ENCODE results near the gene GNA14.

Gene GNA14

GRCh38 chr9:77486968-77487367 lies 161.2 kb downstream of the GNA14 start:
- H3K36me3 ChIP-seq (ENCODE audit: control insufficient read depth, insufficient read depth, low read length), result no peaks in the 10 kb centered on the region
- H3K9me3 ChIP-seq (ENCODE audit: control insufficient read depth, insufficient read depth, low read length), result 0 out of 2 replicates have a peak, but pooled peaks cover 4% of the 10 kb centered on the region
- H3K4me1 ChIP-seq (ENCODE audit: control insufficient read depth, insufficient read depth, low read length), result peaks cover 4% of the 10 kb centered on the region
- H3K4me3 ChIP-seq (ENCODE audit: low read depth, low read length), result no peak overlapping the region
- no peaks in the 10 kb centered on the region for H3K27me3 ChIP-seq (ENCODE audit: control insufficient read depth, insufficient read depth, low read length)
- H3K27ac ChIP-seq (ENCODE audit: low read depth, low read length), result no peak overlapping the region
- H3K9ac ChIP-seq (ENCODE audit: low read depth, low read length), result no peak overlapping the region

- Histone ChIP-seq H3K9me3 (ENCODE audit: control insufficient read depth, insufficient read depth, low read length) (0 out of 2 replicates have a peak, but pooled peaks cover 4% of the 10 kb centered on the region), H3K36me3 (ENCODE audit: control insufficient read depth, insufficient read depth, low read length) (no peaks in the 10 kb centered on the region), H3K4me3 (ENCODE audit: low read depth, low read length) (no peak overlapping the region), H3K4me1 (ENCODE audit: control insufficient read depth, insufficient read depth, low read length) (peaks cover 4% of the 10 kb centered on the region), H3K9ac (ENCODE audit: low read depth, low read length) (no peak overlapping the region), H3K27me3 (ENCODE audit: control insufficient read depth, insufficient read depth, low read length) (no peaks in the 10 kb centered on the region), H3K27ac (ENCODE audit: low read depth, low read length) (no peak overlapping the region)
These were observed 161.7 kb downstream of the GNA14 start for GRCh38 chr9:77486463-77486862.

GRCh38 chr9:77475641-77476473 lies 172.3 kb downstream of the GNA14 start:
- 0 out of 2 replicates have a peak, but pooled peaks cover 5% of the 10 kb centered on the region for H3K4me1 ChIP-seq (ENCODE audit: control insufficient read depth, insufficient read depth, low read length)
- H3K36me3 ChIP-seq (ENCODE audit: control insufficient read depth, insufficient read depth, low read length), result no peaks in the 10 kb centered on the region
- H3K4me3 ChIP-seq (ENCODE audit: low read depth, low read length), result no peak overlapping the region
- H3K9ac ChIP-seq (ENCODE audit: low read depth, low read length), result no peak overlapping the region
- 0 out of 2 replicates have a peak, but pooled peaks cover 3% of the 10 kb centered on the region for H3K9me3 ChIP-seq (ENCODE audit: control insufficient read depth, insufficient read depth, low read length)
- no peak overlapping the region for H3K27ac ChIP-seq (ENCODE audit: low read depth, low read length)
- no peaks in the 10 kb centered on the region for H3K27me3 ChIP-seq (ENCODE audit: control insufficient read depth, insufficient read depth, low read length)

- Histone ChIP-seq H3K27me3 (ENCODE audit: control insufficient read depth, insufficient read depth, low read length) (no peaks in the 10 kb centered on the region), H3K9me3 (ENCODE audit: control insufficient read depth, insufficient read depth, low read length) (0 out of 2 replicates have a peak, but pooled peaks cover 3% of the 10 kb centered on the region), H3K4me3 (ENCODE audit: low read depth, low read length) (no peak overlapping the region), H3K9ac (ENCODE audit: low read depth, low read length) (no peak overlapping the region), H3K27ac (ENCODE audit: low read depth, low read length) (no peak overlapping the region), H3K36me3 (ENCODE audit: control insufficient read depth, insufficient read depth, low read length) (no peaks in the 10 kb centered on the region), H3K4me1 (ENCODE audit: control insufficient read depth, insufficient read depth, low read length) (0 out of 2 replicates have a peak, but pooled peaks cover 5% of the 10 kb centered on the region)
These were observed 173.2 kb downstream of the GNA14 start for GRCh38 chr9:77474936-77475335.

GRCh38 chr9:77472646-77473045 lies 175.5 kb downstream of the GNA14 start:
- Histone ChIP-seq H3K27me3 (ENCODE audit: control insufficient read depth, insufficient read depth, low read length) (no peaks in the 10 kb centered on the region), H3K9me3 (ENCODE audit: control insufficient read depth, insufficient read depth, low read length) (0 out of 2 replicates have a peak, but pooled peaks cover 3% of the 10 kb centered on the region), H3K9ac (ENCODE audit: low read depth, low read length) (no peak overlapping the region), H3K4me1 (ENCODE audit: control insufficient read depth, insufficient read depth, low read length) (0 out of 2 replicates have a peak, but pooled peaks cover 5% of the 10 kb centered on the region), H3K4me3 (ENCODE audit: low read depth, low read length) (no peak overlapping the region), H3K27ac (ENCODE audit: low read depth, low read length) (no peak overlapping the region), H3K36me3 (ENCODE audit: control insufficient read depth, insufficient read depth, low read length) (no peaks in the 10 kb centered on the region)

- no peak overlapping the region for H3K27ac ChIP-seq (ENCODE audit: low read depth, low read length)
- no peak overlapping the region for H3K9ac ChIP-seq (ENCODE audit: low read depth, low read length)
- no peaks in the 10 kb centered on the region for H3K36me3 ChIP-seq (ENCODE audit: control insufficient read depth, insufficient read depth, low read length)
These were observed 176.6 kb downstream of the GNA14 start for GRCh38 chr9:77471572-77471971.

GRCh38 chr9:77469515-77470231 lies 178.4 kb downstream of the GNA14 start:
- Histone ChIP-seq H3K4me1 (ENCODE audit: control insufficient read depth, insufficient read depth, low read length) (peaks cover 15% of the 10 kb centered on the region), H3K27me3 (ENCODE audit: control insufficient read depth, insufficient read depth, low read length) (no peaks in the 10 kb centered on the region), H3K4me3 (ENCODE audit: low read depth, low read length) (no peak overlapping the region), H3K27ac (ENCODE audit: low read depth, low read length) (no peak overlapping the region), H3K9me3 (ENCODE audit: control insufficient read depth, insufficient read depth, low read length) (0 out of 2 replicates have a peak, but pooled peaks cover 3% of the 10 kb centered on the region), H3K36me3 (ENCODE audit: control insufficient read depth, insufficient read depth, low read length) (no peaks in the 10 kb centered on the region), H3K9ac (ENCODE audit: low read depth, low read length) (no peak overlapping the region)

More at GRCh38 chr9:77471572-77471971, 176.6 kb downstream of the GNA14 start:
- no peaks in the 10 kb centered on the region for H3K27me3 ChIP-seq (ENCODE audit: control insufficient read depth, insufficient read depth, low read length)
- H3K9me3 ChIP-seq (ENCODE audit: control insufficient read depth, insufficient read depth, low read length), result 0 out of 2 replicates have a peak, but pooled peaks cover 3% of the 10 kb centered on the region
- no peak overlapping the region for H3K4me3 ChIP-seq (ENCODE audit: low read depth, low read length)
- peaks cover 7% of the 10 kb centered on the region for H3K4me1 ChIP-seq (ENCODE audit: control insufficient read depth, insufficient read depth, low read length)

GRCh38 chr9:77464661-77465060 lies 183.5 kb downstream of the GNA14 start:
- peaks cover 38% of the 10 kb centered on the region for H3K4me1 ChIP-seq (ENCODE audit: control insufficient read depth, insufficient read depth, low read length)
- H3K27ac ChIP-seq (ENCODE audit: low read depth, low read length), result no peak overlapping the region
- H3K36me3 ChIP-seq (ENCODE audit: control insufficient read depth, insufficient read depth, low read length), result no peaks in the 10 kb centered on the region
- no peak overlapping the region for H3K4me3 ChIP-seq (ENCODE audit: low read depth, low read length)
- H3K9me3 ChIP-seq (ENCODE audit: control insufficient read depth, insufficient read depth, low read length), result no peaks in the 10 kb centered on the region
- no peak overlapping the region for H3K9ac ChIP-seq (ENCODE audit: low read depth, low read length)
- no peaks in the 10 kb centered on the region for H3K27me3 ChIP-seq (ENCODE audit: control insufficient read depth, insufficient read depth, low read length)

GRCh38 chr9:77463151-77463550 lies 185.0 kb downstream of the GNA14 start:
- H3K4me1 ChIP-seq (ENCODE audit: control insufficient read depth, insufficient read depth, low read length), result peaks cover 38% of the 10 kb centered on the region
- no peak overlapping the region for H3K4me3 ChIP-seq (ENCODE audit: low read depth, low read length)
- H3K36me3 ChIP-seq (ENCODE audit: control insufficient read depth, insufficient read depth, low read length), result no peaks in the 10 kb centered on the region
- H3K27ac ChIP-seq (ENCODE audit: low read depth, low read length), result no peak overlapping the region
- H3K9me3 ChIP-seq (ENCODE audit: control insufficient read depth, insufficient read depth, low read length), result no peaks in the 10 kb centered on the region
- H3K9ac ChIP-seq (ENCODE audit: low read depth, low read length), result no peak overlapping the region
- H3K27me3 ChIP-seq (ENCODE audit: control insufficient read depth, insufficient read depth, low read length), result no peaks in the 10 kb centered on the region

GRCh38 chr9:77462066-77462465 lies 186.1 kb downstream of the GNA14 start:
- Histone ChIP-seq H3K4me1 (ENCODE audit: control insufficient read depth, insufficient read depth, low read length) (peaks cover 39% of the 10 kb centered on the region), H3K27me3 (ENCODE audit: control insufficient read depth, insufficient read depth, low read length) (no peaks in the 10 kb centered on the region), H3K4me3 (ENCODE audit: low read depth, low read length) (no peak overlapping the region), H3K27ac (ENCODE audit: low read depth, low read length) (no peak overlapping the region), H3K9me3 (ENCODE audit: control insufficient read depth, insufficient read depth, low read length) (no peaks in the 10 kb centered on the region), H3K36me3 (ENCODE audit: control insufficient read depth, insufficient read depth, low read length) (no peaks in the 10 kb centered on the region), H3K9ac (ENCODE audit: low read depth, low read length) (no peak overlapping the region)

GRCh38 chr9:77460938-77461337 lies 187.2 kb downstream of the GNA14 start:
- Histone ChIP-seq H3K27me3 (ENCODE audit: control insufficient read depth, insufficient read depth, low read length) (no peaks in the 10 kb centered on the region), H3K9ac (ENCODE audit: low read depth, low read length) (no peak overlapping the region), H3K36me3 (ENCODE audit: control insufficient read depth, insufficient read depth, low read length) (no peaks in the 10 kb centered on the region), H3K4me3 (ENCODE audit: low read depth, low read length) (no peak overlapping the region), H3K9me3 (ENCODE audit: control insufficient read depth, insufficient read depth, low read length) (no peaks in the 10 kb centered on the region), H3K4me1 (ENCODE audit: control insufficient read depth, insufficient read depth, low read length) (peaks cover 37% of the 10 kb centered on the region), H3K27ac (ENCODE audit: low read depth, low read length) (no peak overlapping the region)
